GM12878 (cell line): ENCODE results near the gene IRGQ. TPM values are rescaled to one million over a fixed set of nuclear protein-coding genes. Genes with fewer than 3 reads are reported as not detected.

Experiments used
- ATAC-seq: fragments of 200-7000 bp; cut with Tn5 transposase; 3 replicates; pipeline ENCODE4 v1.9.1; 2020; ENCODE audit warnings: mild to moderate bottlenecking, moderate library complexity
- BruUV-seq: library from RNA; stranded (reverse); fragments of 400-500 nt; replicated peaks from 2 replicates; lab custom pipeline; 2021; lab: Mats Ljungman, UMichigan
- CTCF ChIA-PET: fragments of 300-600 bp; sonication (Branson Sonifier 250); formaldehyde crosslinking; extraction: SDS; loops from one replicate; lab custom pipeline; 2021; ENCODE audit warnings: inconsistent platforms; lab: Yijun Ruan, JAX
- POLR2A ChIA-PET: fragments of 350-600 bp; formaldehyde crosslinking; extraction: SDS; loops from one replicate; lab custom pipeline; 2021; ENCODE audit warnings: inconsistent platforms; lab: Charles Lee
- RAD21 ChIA-PET: fragments of 300-600 bp; sonication (Branson Sonifier 250); formaldehyde crosslinking; loops from one replicate; lab custom pipeline; 2023; ENCODE audit warnings: antibody characterized with exemption; ENCODE audit not compliant: unreplicated experiment; lab: Charles Lee
- SMC1A ChIA-PET: fragments of 300-600 bp; sonication (Branson Sonifier 250); formaldehyde crosslinking; loops from one replicate; lab custom pipeline; 2023; ENCODE audit not compliant: unreplicated experiment, uncharacterized antibody; lab: Charles Lee
- DNase-seq: peaks from one replicate; pipeline ENCODE4 v3.0.0-alpha.2; 2011; ENCODE audit warnings: low read depth, low spot score
- FAIRE-seq: peaks from 3 replicates; lab custom pipeline; 2011; peaks lifted over from hg19 to GRCh38; lab: Jason Lieb, UNC
- H2AFZ ChIP-seq: 2 replicates; pipeline ENCODE4 v1.6.0; 2011; ENCODE audit warnings: low read depth, low read length, control low read depth; ENCODE audit not compliant: control insufficient read depth
- H3K27ac ChIP-seq: 2 replicates; pipeline ENCODE4 v1.5.1; 2011; ENCODE audit warnings: control low read depth; ENCODE audit not compliant: control insufficient read depth, insufficient read depth
- H3K27me3 ChIP-seq, 2 experiments: replicated peaks in 1 of 2; 2 replicates each; pipeline versions ENCODE4 v1.6.0 to v1.6.1; 2011; ENCODE audit warnings: low read length in 1 of 2; ENCODE audit not compliant: control insufficient read depth in 2 of 2, insufficient read depth in 2 of 2
- H3K36me3 ChIP-seq, 2 experiments: 2 replicates each; pipeline ENCODE4 v1.5.1; 2011; ENCODE audit warnings: low read length in 1 of 2; ENCODE audit not compliant: control insufficient read depth in 2 of 2, insufficient read depth in 2 of 2
- H3K4me1 ChIP-seq: 2 replicates; pipeline ENCODE4 v1.6.1; 2011; ENCODE audit warnings: mild to moderate bottlenecking, low read length, moderate library complexity, mixed read lengths; ENCODE audit not compliant: control insufficient read depth, insufficient read depth
- H3K4me2 ChIP-seq: 2 replicates; pipeline ENCODE4 v1.6.0; 2011; ENCODE audit warnings: control low read depth; ENCODE audit not compliant: control insufficient read depth, insufficient read depth
- H3K4me3 ChIP-seq: fragments of 200-600 bp; sonication (generic); 2 replicates; pipeline ENCODE4 v1.5.1; 2016
- H3K79me2 ChIP-seq: 2 replicates; pipeline ENCODE4 v1.6.0; 2011; ENCODE audit warnings: low read length; ENCODE audit not compliant: control insufficient read depth, insufficient read depth
- H3K9ac ChIP-seq: 2 replicates; pipeline ENCODE4 v1.8.0; 2011; ENCODE audit warnings: low read length, control low read depth, mixed read lengths; ENCODE audit not compliant: control insufficient read depth, insufficient read depth
- H3K9me3 ChIP-seq: replicated peaks from 3 replicates; pipeline ENCODE4 v1.5.1; 2011; ENCODE audit warnings: mild to moderate bottlenecking, low read length; ENCODE audit not compliant: control insufficient read depth, insufficient read depth
- H4K20me1 ChIP-seq: 2 replicates; pipeline ENCODE4 v1.6.0; 2011; ENCODE audit not compliant: control insufficient read depth, insufficient read depth
- ATF3 ChIP-seq: IDR thresholded peaks from 2 replicates; pipeline ENCODE4 v1.6.1; 2011; ENCODE audit warnings: low read depth, mild to moderate bottlenecking, low read length, moderate library complexity, borderline replicate concordance; ENCODE audit errors: extremely low read depth
- EED ChIP-seq: sonication (generic); IDR thresholded peaks from 2 replicates; pipeline ENCODE4 v1.6.1; 2016; ENCODE audit warnings: antibody characterized with exemption, low read depth
- FOXK2 ChIP-seq: fragments of 450-650 bp; IDR thresholded peaks from 2 replicates; pipeline ENCODE4 v1.6.1; 2017; ENCODE audit warnings: mild to moderate bottlenecking, moderate library complexity
- HCFC1 ChIP-seq: fragments of 150-350 bp; IDR thresholded peaks from 2 replicates; pipeline ENCODE4 v1.6.1; 2014; ENCODE audit warnings: low read length
- IRF5 ChIP-seq: fragments of 450-650 bp; IDR thresholded peaks from 2 replicates; pipeline ENCODE4 v1.6.1; 2017; ENCODE audit warnings: borderline replicate concordance
- JUNB ChIP-seq: IDR thresholded peaks from 2 replicates; pipeline ENCODE4 v1.6.1; 2016; ENCODE audit warnings: antibody characterized with exemption, mild to moderate bottlenecking
- JUND ChIP-seq: IDR thresholded peaks from 2 replicates; pipeline ENCODE4 v1.6.1; 2012; ENCODE audit warnings: low read depth, mild to moderate bottlenecking, low read length, improper control_type of control experiment, moderate library complexity
- NFXL1 ChIP-seq: fragments of 450-650 bp; IDR thresholded peaks from 2 replicates; pipeline ENCODE4 v1.6.1; 2017; ENCODE audit warnings: antibody characterized with exemption, mild to moderate bottlenecking, borderline replicate concordance
- NR2C2 ChIP-seq: IDR thresholded peaks from 2 replicates; pipeline ENCODE4 v1.6.1; 2011; ENCODE audit warnings: borderline replicate concordance, low read depth; ENCODE audit not compliant: control insufficient read depth, insufficient read length
- RBBP5 ChIP-seq: fragments of 200-600 bp; sonication (generic); conservative IDR thresholded peaks from 2 replicates; pipeline ENCODE4 v1.6.1; 2016
- RELB ChIP-seq: fragments of 450-650 bp; IDR thresholded peaks from 2 replicates; pipeline ENCODE4 v1.6.1; 2017; ENCODE audit warnings: low read depth, mild to moderate bottlenecking, moderate library complexity
- RFX5 ChIP-seq: IDR thresholded peaks from 2 replicates; pipeline ENCODE4 v1.6.1; 2011; ENCODE audit warnings: low read depth, low read length, improper control_type of control experiment
- SREBF2 ChIP-seq: IDR thresholded peaks from 2 replicates; pipeline ENCODE4 v1.6.1; 2012; ENCODE audit warnings: mild to moderate bottlenecking, low read length
- SRF ChIP-seq, 2 experiments: IDR thresholded peaks; 2 replicates each; pipeline ENCODE4 v1.6.1; 2011; ENCODE audit warnings: low read depth in 2 of 2, low read length in 2 of 2, mild to moderate bottlenecking in 1 of 2, moderate library complexity in 1 of 2
- TAF1 ChIP-seq: IDR thresholded peaks from 2 replicates; pipeline ENCODE4 v1.6.1; 2011; ENCODE audit warnings: mild to moderate bottlenecking, low read depth, low read length, borderline replicate concordance
- TARDBP ChIP-seq: IDR thresholded peaks from 2 replicates; pipeline ENCODE4 v1.6.1; 2016; ENCODE audit warnings: borderline replicate concordance
- ZNF592 ChIP-seq: fragments of 450-650 bp; IDR thresholded peaks from 2 replicates; pipeline ENCODE4 v1.6.1; 2017; ENCODE audit warnings: mild to moderate bottlenecking, moderate library complexity
- ZZZ3 ChIP-seq: IDR thresholded peaks from 2 replicates; pipeline ENCODE4 v1.6.1; 2011; ENCODE audit warnings: low read depth; ENCODE audit not compliant: control insufficient read depth, insufficient read length
- WGBS: methylation state at CpG from one replicate; pipeline ENCODE4 v1.1.6; 2016; ENCODE audit warnings: low lambda C conversion rate; ENCODE audit not compliant: insufficient replicate concordance, insufficient coverage; ENCODE audit errors: missing lambda C conversion rate; 5-methylcytosine and 5-hydroxymethylcytosine counted together
- in situ Hi-C: fragments of 300-500 bp; cut with MboI; formaldehyde crosslinking; loops from 9 replicates; pipeline ENCODE4 v1.14.3; 2018; ENCODE audit warnings: mixed read lengths
- intact Hi-C: fragments of 100-400 bp; cut with micrococcal nuclease; formaldehyde crosslinking; loops from one replicate; pipeline ENCODE4 v1.14.2; 2022; ENCODE audit not compliant: unreplicated experiment
- polyA plus RNA-seq, 11 experiments: library from polyadenylated mRNA; depleted of rRNA in 4 of 11; unstranded in 6 of 11; stranded (reverse) in 5 of 11; fragments of >200 nt; fragmentation: Nextera tagmentation in 4 of 11; fragmentation: Illumina TruSeq in 1 of 11; extraction: Ambion mirVana in 4 of 11; extraction: Trizol in 1 of 11; gene quantifications; 1 replicate in 1 of 11; 2 replicates in 10 of 11; pipeline versions ENCODE4 v1.2.1 to v1.2.3, GENCODE V29; 2011 to 2016; ENCODE audit warnings: inconsistent platforms in 2 of 11, missing spikeins in 2 of 11, low read depth in 1 of 11
- total RNA-seq, 4 experiments: library from RNA; depleted of rRNA in 3 of 4; stranded (reverse); fragments of >200 nt in 3 of 4; fragmentation: Illumina TruSeq in 1 of 4; extraction: Trizol in 1 of 4; gene quantifications; 2 replicates each; pipeline versions ENCODE4 v1.2.1 to v1.2.3, GENCODE V29; 2013 to 2021

The IRGQ gene
- total and polyA plus RNA-seq, 10 of the 15 experiments (the other 5 are each of a cell fraction or from before 2014, with no cell fraction given): 3.3 to 20.8 (median 9.0) TPM

GRCh38 chr19:43581467-43581866 is 14.5 kb downstream of the IRGQ start:
- H3K9me3 ChIP-seq: no peaks in the 10 kb centered on the region
- H3K79me2 ChIP-seq: no peaks in the 10 kb centered on the region
- H2AFZ ChIP-seq: no peak overlapping the region
- SMC1A ChIA-PET: no interaction called here
- peaks cover 5% of the 10 kb centered on the region for H3K4me1 ChIP-seq
- POLR2A ChIA-PET: no interaction called here
- no peak for TF ChIP-seq RELB
- TF ChIP-seq EED: no peak
- TF ChIP-seq RBBP5: no peak
- TF ChIP-seq HCFC1: no peak
- no peak for TF ChIP-seq NFXL1
- TF ChIP-seq ZZZ3: no peak
- TF ChIP-seq TARDBP: no peak
- TF ChIP-seq NR2C2: no peak
- no peak for TF ChIP-seq TAF1
- TF ChIP-seq SREBF2: no peak
- no peak for TF ChIP-seq JUNB
- TF ChIP-seq RFX5: no peak
- no peak for TF ChIP-seq IRF5
- no peak for TF ChIP-seq ATF3
- no peak for TF ChIP-seq ZNF592
- no peak for TF ChIP-seq JUND
- TF ChIP-seq SRF (IDR thresholded peaks at IDR 0.05; ENCODE audit: low read depth in 2 of 2, low read length in 2 of 2): no peak
- no peak for TF ChIP-seq FOXK2
- TF ChIP-seq, all 136 proteins: peak for 0
- intact Hi-C loops: no loop called here
- H3K4me3 ChIP-seq: no peak overlapping the region
- H3K36me3 ChIP-seq: no peaks in the 10 kb centered on the region; a peak in 1 of 4 replicates
- H3K27ac ChIP-seq: no peak overlapping the region
- no peak overlapping the region for H3K4me2 ChIP-seq
- no peak for DNase-seq
- H3K9ac ChIP-seq: no peak overlapping the region
- no peak for ATAC-seq
- WGBS: 54% methylated on average over 7 of the region's 7 CpGs
- BruUV-seq: no TSS peak
- ChIA-PET CTCF (interaction anchor here (3.6 to 4.7 kb wide), 2 partner anchors 14 to 26 kb away, joined by 13 to 52 read pairs; partner anchors contain the start of genes IRGQ and ZNF576), RAD21 (no interaction called here)
- no peaks in the 10 kb centered on the region for H3K27me3 ChIP-seq
- no peaks in the 10 kb centered on the region for H4K20me1 ChIP-seq
- no peak for FAIRE-seq
- in situ Hi-C loops: no loop called here
